ENCODE results near the gene MAPK12.

- TF ChIP-seq CTCF (conservative IDR thresholded peaks at IDR 0.05): no peak; the same call in 1 of the 2 replicates
- TF ChIP-seq ZFX (IDR thresholded peaks at IDR 0.05): no peak
Measured at GRCh38 chr22:50274311-50274710, 12.8 kb upstream of the MAPK12 start.
